Thyroid gland (tissue), 4 donors: ENCODE results near the gene IGFBP5.

Source experiments
- CTCF ChIP-seq, 6 experiments: fragments of 200-600 bp in 3 of 6; fragments of 450-650 bp in 3 of 6; sonication (generic) in 3 of 6; IDR thresholded peaks; one replicate each; pipeline ENCODE4 v1.5.1; 2016 to 2019; ENCODE audit warnings: antibody characterized with exemption in 6 of 6, mild to moderate bottlenecking in 2 of 6, inconsistent platforms in 1 of 6, moderate library complexity in 1 of 6
- POLR2A ChIP-seq, 2 donors: fragments of 450-650 bp; IDR thresholded peaks; one replicate each; pipeline ENCODE4 v1.6.1; 2017; ENCODE audit warnings: antibody characterized with exemption in 2 of 2, mild to moderate bottlenecking in 2 of 2, moderate library complexity in 1 of 2

- TF ChIP-seq CTCF (IDR thresholded peaks at IDR 0.05) (no peak), POLR2A (IDR thresholded peaks at IDR 0.05) (no peak)
Measured at GRCh38 chr2:216660496-216660895, 34.9 kb downstream of the IGFBP5 start.
